Liver (tissue), 9 donors: ENCODE data around the gene POLR3GL. TPM values are rescaled to one million over a fixed set of nuclear protein-coding genes. Genes with fewer than 3 reads are reported as not detected.

Experiments used
- DNase-seq: peaks from one replicate; pipeline ENCODE4 v3.0.0-alpha.2; 2017; ENCODE audit warnings: low spot score
- H3K27ac ChIP-seq, 2 donors: one replicate each; pipeline ENCODE4 v1.7.0; 2013; ENCODE audit warnings: inconsistent platforms in 2 of 2, low read length in 2 of 2, control low read depth in 1 of 2, low read depth in 1 of 2, mild to moderate bottlenecking in 1 of 2
- H3K27me3 ChIP-seq, 4 donors: one replicate each; pipeline versions ENCODE4 v1.6.1 to v1.7.0; 2013; ENCODE audit warnings: low read length in 3 of 4, inconsistent platforms in 1 of 4, mild to moderate bottlenecking in 1 of 4, moderate library complexity in 1 of 4; ENCODE audit not compliant: control insufficient read depth in 4 of 4, insufficient read depth in 4 of 4
- H3K36me3 ChIP-seq, 4 donors: one replicate each; pipeline versions ENCODE4 v1.6.1 to v1.7.0; 2013; ENCODE audit warnings: low read length in 3 of 4, mild to moderate bottlenecking in 3 of 4, low read depth in 1 of 4, moderate library complexity in 1 of 4; ENCODE audit not compliant: control insufficient read depth in 4 of 4, insufficient read depth in 3 of 4
- H3K4me1 ChIP-seq, 4 donors: one replicate each; pipeline versions ENCODE4 v1.6.1 to v1.7.0; 2013; ENCODE audit warnings: low read length in 3 of 4, mild to moderate bottlenecking in 3 of 4, moderate library complexity in 1 of 4; ENCODE audit not compliant: control insufficient read depth in 4 of 4, insufficient read depth in 4 of 4
- H3K4me3 ChIP-seq, 3 donors: one replicate each; pipeline versions ENCODE4 v1.6.1 to v1.7.0; 2013; ENCODE audit warnings: low read length in 3 of 3, control low read depth in 1 of 3, low read depth in 1 of 3, mild to moderate bottlenecking in 1 of 3
- H3K9ac ChIP-seq, 2 donors: one replicate each; pipeline ENCODE4 v1.7.0; 2013; ENCODE audit warnings: low read length in 2 of 2, mild to moderate bottlenecking in 2 of 2, moderate library complexity in 2 of 2, control low read depth in 1 of 2, low read depth in 1 of 2
- H3K9me3 ChIP-seq, 4 donors: one replicate each; pipeline versions ENCODE4 v1.6.1 to v1.7.0; 2013; ENCODE audit warnings: low read length in 3 of 4; ENCODE audit not compliant: control insufficient read depth in 4 of 4
- CTCF ChIP-seq: fragments of 150-350 bp; IDR thresholded peaks from 2 replicates; pipeline ENCODE4 v1.5.1; 2017; ENCODE audit warnings: improper control_type of control experiment, low read depth, low read length; ENCODE audit not compliant: missing input control
- EGR1 ChIP-seq, 2 donors: IDR thresholded peaks; 2 replicates each; pipeline ENCODE4 v1.6.1; 2016 to 2018; ENCODE audit warnings: antibody characterized with exemption in 2 of 2, low read depth in 2 of 2
- FOXA1 ChIP-seq: IDR thresholded peaks from 2 replicates; pipeline ENCODE4 v1.6.1; 2016; ENCODE audit warnings: antibody characterized with exemption
- FOXA2 ChIP-seq: IDR thresholded peaks from 2 replicates; pipeline ENCODE4 v1.6.1; 2016; ENCODE audit warnings: antibody characterized with exemption
- GABPA ChIP-seq, 2 donors: IDR thresholded peaks in 1 of 2; conservative IDR thresholded peaks in 1 of 2; 2 replicates each; pipeline ENCODE4 v1.6.1; 2016; ENCODE audit warnings: antibody characterized with exemption in 2 of 2, mild to moderate bottlenecking in 1 of 2, moderate library complexity in 1 of 2
- HNF4A ChIP-seq, 2 donors: conservative IDR thresholded peaks; 2 replicates each; pipeline ENCODE4 v1.6.1; 2016; ENCODE audit warnings: antibody characterized with exemption in 2 of 2, mild to moderate bottlenecking in 2 of 2
- HNF4G ChIP-seq: IDR thresholded peaks from 2 replicates; pipeline ENCODE4 v1.6.1; 2016; ENCODE audit warnings: antibody characterized with exemption
- JUND ChIP-seq, 2 donors: IDR thresholded peaks; 2 replicates each; pipeline ENCODE4 v1.6.1; 2016; ENCODE audit warnings: antibody characterized with exemption in 2 of 2
- MAX ChIP-seq: IDR thresholded peaks from 2 replicates; pipeline ENCODE4 v1.6.1; 2016; ENCODE audit warnings: antibody characterized with exemption
- NR2F2 ChIP-seq: IDR thresholded peaks from 2 replicates; pipeline ENCODE4 v1.6.1; 2016; ENCODE audit warnings: antibody characterized with exemption
- RAD21 ChIP-seq, 2 donors: IDR thresholded peaks; 2 replicates each; pipeline ENCODE4 v1.6.1; 2016; ENCODE audit warnings: antibody characterized with exemption in 2 of 2, mild to moderate bottlenecking in 2 of 2
- RXRA ChIP-seq, 2 donors: IDR thresholded peaks; 2 replicates each; pipeline ENCODE4 v1.6.1; 2017 to 2018; ENCODE audit warnings: antibody characterized with exemption in 2 of 2, mild to moderate bottlenecking in 1 of 2
- SP1 ChIP-seq: IDR thresholded peaks from 2 replicates; pipeline ENCODE4 v1.6.1; 2018; ENCODE audit warnings: antibody characterized with exemption, mild to moderate bottlenecking
- TAF1 ChIP-seq: conservative IDR thresholded peaks from 2 replicates; pipeline ENCODE4 v1.6.1; 2016; ENCODE audit warnings: antibody characterized with exemption, mild to moderate bottlenecking
- YY1 ChIP-seq: IDR thresholded peaks from 2 replicates; pipeline ENCODE4 v1.6.1; 2016; ENCODE audit warnings: antibody characterized with exemption, mild to moderate bottlenecking
- WGBS: extraction: QIAGEN DNeasy Blood & Tissue Kit; methylation state at CpG from one replicate; pipeline ENCODE4 v1.1.7; 2013; 5-methylcytosine and 5-hydroxymethylcytosine counted together
- polyA plus RNA-seq, 2 donors: library from polyadenylated mRNA; stranded (reverse) in 1 of 2; unstranded in 1 of 2; fragments of 200-250 nt in 1 of 2; fragments of >200 nt in 1 of 2; fragmentation: Nextera tagmentation in 1 of 2; extraction: Ambion mirVana in 1 of 2; gene quantifications; one replicate each; pipeline versions ENCODE4 v1.2.1 to v1.2.3, GENCODE V29; 2013 to 2015
- total RNA-seq, 2 donors: library from RNA; depleted of rRNA; stranded (reverse); fragments of >200 nt; gene quantifications; one replicate each; pipeline ENCODE4 v1.2.3, GENCODE V29; 2014
- TF ChIP-seq, protein P1 (sequence below): IDR thresholded peaks from 2 replicates; pipeline ENCODE4 v1.6.1; 2016; ENCODE audit warnings: antibody characterized with exemption, mild to moderate bottlenecking
- TF ChIP-seq, protein P2 (sequence below): IDR thresholded peaks from 2 replicates; pipeline ENCODE4 v1.6.1; 2016; ENCODE audit warnings: antibody characterized with exemption
- TF ChIP-seq, protein P3 (sequence below): IDR thresholded peaks from 2 replicates; pipeline ENCODE4 v1.6.1; 2016; ENCODE audit warnings: antibody characterized with exemption
- donor health status: healthy.
- donor health status: healthy.
- donor health status: healthy.
- donor health status: healthy.
- donor health status: healthy.

Gene POLR3GL
- total and polyA plus RNA-seq, 4 donors: 11.9 to 23.4 (median 16.2) TPM

- TF ChIP-seq, protein P1, sequence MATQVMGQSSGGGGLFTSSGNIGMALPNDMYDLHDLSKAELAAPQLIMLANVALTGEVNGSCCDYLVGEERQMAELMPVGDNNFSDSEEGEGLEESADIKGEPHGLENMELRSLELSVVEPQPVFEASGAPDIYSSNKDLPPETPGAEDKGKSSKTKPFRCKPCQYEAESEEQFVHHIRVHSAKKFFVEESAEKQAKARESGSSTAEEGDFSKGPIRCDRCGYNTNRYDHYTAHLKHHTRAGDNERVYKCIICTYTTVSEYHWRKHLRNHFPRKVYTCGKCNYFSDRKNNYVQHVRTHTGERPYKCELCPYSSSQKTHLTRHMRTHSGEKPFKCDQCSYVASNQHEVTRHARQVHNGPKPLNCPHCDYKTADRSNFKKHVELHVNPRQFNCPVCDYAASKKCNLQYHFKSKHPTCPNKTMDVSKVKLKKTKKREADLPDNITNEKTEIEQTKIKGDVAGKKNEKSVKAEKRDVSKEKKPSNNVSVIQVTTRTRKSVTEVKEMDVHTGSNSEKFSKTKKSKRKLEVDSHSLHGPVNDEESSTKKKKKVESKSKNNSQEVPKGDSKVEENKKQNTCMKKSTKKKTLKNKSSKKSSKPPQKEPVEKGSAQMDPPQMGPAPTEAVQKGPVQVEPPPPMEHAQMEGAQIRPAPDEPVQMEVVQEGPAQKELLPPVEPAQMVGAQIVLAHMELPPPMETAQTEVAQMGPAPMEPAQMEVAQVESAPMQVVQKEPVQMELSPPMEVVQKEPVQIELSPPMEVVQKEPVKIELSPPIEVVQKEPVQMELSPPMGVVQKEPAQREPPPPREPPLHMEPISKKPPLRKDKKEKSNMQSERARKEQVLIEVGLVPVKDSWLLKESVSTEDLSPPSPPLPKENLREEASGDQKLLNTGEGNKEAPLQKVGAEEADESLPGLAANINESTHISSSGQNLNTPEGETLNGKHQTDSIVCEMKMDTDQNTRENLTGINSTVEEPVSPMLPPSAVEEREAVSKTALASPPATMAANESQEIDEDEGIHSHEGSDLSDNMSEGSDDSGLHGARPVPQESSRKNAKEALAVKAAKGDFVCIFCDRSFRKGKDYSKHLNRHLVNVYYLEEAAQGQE: no peak
Observed at GRCh38 chr1:145985502-145986439, 21.3 kb downstream of the POLR3GL start (continued).

DNA sequence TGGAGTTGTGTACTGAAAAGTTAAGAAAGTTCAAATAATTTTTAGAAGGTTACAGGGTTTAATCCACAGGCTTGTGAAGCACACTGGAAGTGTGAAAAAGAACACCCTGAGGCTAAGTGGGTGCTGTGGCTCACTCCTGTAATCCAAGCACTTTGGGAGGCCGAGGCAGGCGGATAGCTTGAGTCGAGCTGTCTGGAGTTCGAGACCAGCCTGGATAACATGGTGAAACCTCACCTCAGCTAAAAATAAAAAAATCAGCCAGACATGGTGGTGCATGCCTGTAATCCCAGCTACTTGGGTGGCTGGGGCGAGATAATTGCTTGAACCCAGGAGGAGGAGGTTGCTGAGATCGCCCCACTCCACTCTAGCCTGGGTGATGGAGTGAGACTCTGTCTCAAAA is 22.1 kb downstream of the POLR3GL start:
- WGBS: 97% methylated on average over 6 of the region's 6 CpGs
- H3K4me3 ChIP-seq: no peak overlapping the region
- TF ChIP-seq MAX: no peak
- no peak for TF ChIP-seq YY1
- no peak for TF ChIP-seq NR2F2
- TF ChIP-seq EGR1 (IDR thresholded peaks at IDR 0.05; ENCODE audit: low read depth in 2 of 2): no peak
- TF ChIP-seq, protein P2, sequence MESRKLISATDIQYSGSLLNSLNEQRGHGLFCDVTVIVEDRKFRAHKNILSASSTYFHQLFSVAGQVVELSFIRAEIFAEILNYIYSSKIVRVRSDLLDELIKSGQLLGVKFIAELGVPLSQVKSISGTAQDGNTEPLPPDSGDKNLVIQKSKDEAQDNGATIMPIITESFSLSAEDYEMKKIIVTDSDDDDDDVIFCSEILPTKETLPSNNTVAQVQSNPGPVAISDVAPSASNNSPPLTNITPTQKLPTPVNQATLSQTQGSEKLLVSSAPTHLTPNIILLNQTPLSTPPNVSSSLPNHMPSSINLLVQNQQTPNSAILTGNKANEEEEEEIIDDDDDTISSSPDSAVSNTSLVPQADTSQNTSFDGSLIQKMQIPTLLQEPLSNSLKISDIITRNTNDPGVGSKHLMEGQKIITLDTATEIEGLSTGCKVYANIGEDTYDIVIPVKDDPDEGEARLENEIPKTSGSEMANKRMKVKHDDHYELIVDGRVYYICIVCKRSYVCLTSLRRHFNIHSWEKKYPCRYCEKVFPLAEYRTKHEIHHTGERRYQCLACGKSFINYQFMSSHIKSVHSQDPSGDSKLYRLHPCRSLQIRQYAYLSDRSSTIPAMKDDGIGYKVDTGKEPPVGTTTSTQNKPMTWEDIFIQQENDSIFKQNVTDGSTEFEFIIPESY: no peak
- no peak for TF ChIP-seq RAD21 (IDR thresholded peaks at IDR 0.05)
- TF ChIP-seq, protein P1: no peak
- no peak for TF ChIP-seq JUND (IDR thresholded peaks at IDR 0.05)
- TF ChIP-seq FOXA2: no peak
- no peak for TF ChIP-seq HNF4G
- TF ChIP-seq GABPA (IDR thresholded peaks at IDR 0.05 in 1 of 2, conservative IDR thresholded peaks at IDR 0.05 in 1 of 2): no peak
- TF ChIP-seq, protein P3, sequence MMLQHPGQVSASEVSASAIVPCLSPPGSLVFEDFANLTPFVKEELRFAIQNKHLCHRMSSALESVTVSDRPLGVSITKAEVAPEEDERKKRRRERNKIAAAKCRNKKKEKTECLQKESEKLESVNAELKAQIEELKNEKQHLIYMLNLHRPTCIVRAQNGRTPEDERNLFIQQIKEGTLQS: no peak
- no peak for TF ChIP-seq RXRA (IDR thresholded peaks at IDR 0.05)
- TF ChIP-seq TAF1: no peak
- no peak for TF ChIP-seq HNF4A (conservative IDR thresholded peaks at IDR 0.05)
- TF ChIP-seq FOXA1: no peak
- TF ChIP-seq CTCF: no peak
- no peak for TF ChIP-seq SP1
- H3K27ac ChIP-seq: no peak overlapping the region
- H3K27me3 ChIP-seq: no peaks in the 10 kb centered on the region
- H3K36me3 ChIP-seq: no peaks in the 10 kb centered on the region
- no peaks in the 10 kb centered on the region for H3K9me3 ChIP-seq
- H3K4me1 ChIP-seq: peaks cover 16 to 41% (median 28%) of the 10 kb centered on the region in 4 donors
- H3K9ac ChIP-seq: no peak overlapping the region
- DNase-seq: no peak
